Hepatocyte (in vitro differentiated cells): ENCODE results near the gene INTS4.

Source experiments
- EZH2 ChIP-seq: fragments of 200-600 bp; sonication (generic); IDR thresholded peaks from 2 replicates; pipeline ENCODE4 v1.6.1; 2016; ENCODE audit warnings: antibody characterized with exemption, mild to moderate bottlenecking, borderline replicate concordance
- EZH2phosphoT487 ChIP-seq: fragments of 200-600 bp; sonication (generic); IDR thresholded peaks from one replicate; pipeline ENCODE4 v1.6.1; 2018; ENCODE audit warnings: antibody characterized with exemption, mild to moderate bottlenecking, low read depth, moderate library complexity; ENCODE audit not compliant: unreplicated experiment, severe bottlenecking
- TF ChIP-seq, protein P1 (sequence below): fragments of 200-600 bp; sonication (generic); IDR thresholded peaks from 2 replicates; pipeline ENCODE4 v1.5.1; 2016; ENCODE audit warnings: antibody characterized with exemption, mild to moderate bottlenecking; ENCODE audit not compliant: poor library complexity

DNA sequence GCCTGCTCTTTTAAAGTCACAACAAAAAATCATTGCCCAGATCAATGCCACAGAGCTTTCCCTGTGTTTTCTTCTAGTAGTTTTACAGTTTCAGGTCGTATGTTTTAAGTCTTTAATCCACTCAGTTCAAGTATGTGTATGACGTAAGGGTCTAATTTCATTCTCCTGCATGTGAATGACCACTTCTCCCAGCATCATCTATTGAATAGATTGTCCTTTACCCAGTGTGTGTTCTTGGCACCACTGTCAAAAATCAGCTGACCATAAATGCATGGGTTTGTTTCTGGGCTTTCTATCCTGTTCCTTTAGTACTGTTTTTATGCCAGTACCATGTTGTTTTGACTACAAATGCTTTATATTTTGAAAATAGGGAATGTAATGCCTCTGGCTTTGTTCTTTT lies 28.1 kb downstream of the INTS4 start:
- TF ChIP-seq, protein P1, sequence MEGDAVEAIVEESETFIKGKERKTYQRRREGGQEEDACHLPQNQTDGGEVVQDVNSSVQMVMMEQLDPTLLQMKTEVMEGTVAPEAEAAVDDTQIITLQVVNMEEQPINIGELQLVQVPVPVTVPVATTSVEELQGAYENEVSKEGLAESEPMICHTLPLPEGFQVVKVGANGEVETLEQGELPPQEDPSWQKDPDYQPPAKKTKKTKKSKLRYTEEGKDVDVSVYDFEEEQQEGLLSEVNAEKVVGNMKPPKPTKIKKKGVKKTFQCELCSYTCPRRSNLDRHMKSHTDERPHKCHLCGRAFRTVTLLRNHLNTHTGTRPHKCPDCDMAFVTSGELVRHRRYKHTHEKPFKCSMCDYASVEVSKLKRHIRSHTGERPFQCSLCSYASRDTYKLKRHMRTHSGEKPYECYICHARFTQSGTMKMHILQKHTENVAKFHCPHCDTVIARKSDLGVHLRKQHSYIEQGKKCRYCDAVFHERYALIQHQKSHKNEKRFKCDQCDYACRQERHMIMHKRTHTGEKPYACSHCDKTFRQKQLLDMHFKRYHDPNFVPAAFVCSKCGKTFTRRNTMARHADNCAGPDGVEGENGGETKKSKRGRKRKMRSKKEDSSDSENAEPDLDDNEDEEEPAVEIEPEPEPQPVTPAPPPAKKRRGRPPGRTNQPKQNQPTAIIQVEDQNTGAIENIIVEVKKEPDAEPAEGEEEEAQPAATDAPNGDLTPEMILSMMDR = no peak
- TF ChIP-seq EZH2 (no peak), EZH2phosphoT487 (no peak)
